Pancreas (tissue), 10 donors: Measurements from ENCODE around the gene PCDHGA1. TPM values are rescaled to one million over a fixed set of nuclear protein-coding genes. Genes with fewer than 3 reads are reported as not detected.
"Not testable (repeated sequence)": the region's sequence is repeated elsewhere in the genome, so short reads cannot be mapped to it uniquely, and the experiment has no call there.

Source experiments
- ATAC-seq, 4 donors: fragments of 200-7000 bp; cut with Tn5 transposase; one replicate each; pipeline versions ENCODE4 v1.8.0 to v1.9.1; 2020; ENCODE audit warnings: mild to moderate bottlenecking in 4 of 4, moderate library complexity in 4 of 4
- DNase-seq, 6 donors: peaks; one replicate each; pipeline ENCODE4 v3.0.0-alpha.2; 2020
- FAIRE-seq: peaks from 2 replicates; lab custom pipeline; 2012; peaks lifted over from hg19 to GRCh38; lab: Jason Lieb, UNC
- H3K27ac ChIP-seq, 4 donors: fragments of 200-600 bp; sonication (generic); 1 replicate in 3 of 4; 2 replicates in 1 of 4; pipeline versions ENCODE4 v1.5.0 to v1.8.0; 2020
- H3K27me3 ChIP-seq, 4 donors: fragments of 200-600 bp; one replicate each; pipeline ENCODE4 v1.8.0; 2021
- H3K36me3 ChIP-seq, 3 donors: fragments of 200-600 bp; sonication (generic) in 1 of 3; one replicate each; pipeline versions ENCODE4 v1.5.0 to v1.8.0; 2020 to 2021
- H3K4me1 ChIP-seq, 3 donors: fragments of 200-600 bp; one replicate each; pipeline ENCODE4 v1.8.0; 2021
- H3K4me3 ChIP-seq, 4 donors: fragments of 200-600 bp; sonication (generic) in 2 of 4; one replicate each; pipeline versions ENCODE4 v1.5.0 to v1.8.0; 2020 to 2021
- H3K9me3 ChIP-seq, 4 donors: fragments of 200-600 bp; one replicate each; pipeline ENCODE4 v1.8.0; 2021
- WGBS, 2 donors: extraction: QIAGEN DNeasy Blood & Tissue Kit; methylation state at CpG; one replicate each; pipeline ENCODE4 v1.1.7; 2013; 5-methylcytosine and 5-hydroxymethylcytosine counted together
- intact Hi-C, 3 donors: fragments of 100-400 bp; cut with DNase I; formaldehyde crosslinking; loops; one replicate each; pipeline versions ENCODE4 v1.11.1 to v1.14.2; 2022
- polyA plus RNA-seq, 2 donors: library from polyadenylated mRNA; stranded (reverse); fragments of 200-250 nt; gene quantifications; one replicate each; pipeline ENCODE4 v1.2.3, GENCODE V29; 2013
- total RNA-seq, 6 donors: library from RNA; stranded (reverse); fragmentation: NEBNext Ultra II Directional in 4 of 6; extraction: Animal tissue kit (Norgen Biotek cat#: 25700) in 4 of 6; gene quantifications; one replicate each; pipeline versions ENCODE4 v1.2.1 to v1.2.4, GENCODE V29; 2021 to 2023
- TF ChIP-seq, protein P1 (sequence below), 4 donors: fragments of 200-600 bp; sonication (generic) in 3 of 4; IDR thresholded peaks; one replicate each; pipeline versions ENCODE4 v1.5.0 to v1.8.0; 2021; ENCODE audit warnings: antibody characterized with exemption in 4 of 4
- donor health status: healthy with polysubstance abuse.
- donor health status: DM: no; HTN: no; CAD: no; lungs with moderate emphysema.
- donor health status: DM: no; HTN: no; CAD: no.
- donor health status: control.
- donor health status: control.
- donor health status: Bipolar disorder and iron deficiency.
- donor health status: DM: yes; HTN: yes; CAD: no.
- donor health status: DM: no; HTN: no; CAD: no.
- donor health status: DM: no; HTN: no; CAD: no.
- donor health status: DM: yes; HTN: yes; CAD: no.

Gene PCDHGA1
- total and polyA plus RNA-seq, 8 donors = 0.19 to 0.67 (median 0.32) TPM

GRCh38 chr5:141382469-141383294, 52.4 kb downstream of the PCDHGA1 start, which contains the start of gene PCDHGA7:
TSS of gene PCDHGA7 (plus strand) at chr5:141382742. CDS start at chr5:141382900, 158 bp downstream.
- WGBS, 2 donors = 11 to 14% methylated on average over 37 of the region's 37 CpGs
- H3K27ac ChIP-seq = no peak within 1 kb of the TSS
- DNase-seq (no peak), FAIRE-seq (no peak), ATAC-seq (peak in 1 of 4 donors; percentile 49)
- H3K4me3 ChIP-seq = peak within 1 kb of the TSS in 2 of 4 donors; percentile 8 to 17
- peaks cover 0 to 20% (median 0%) of the 10 kb centered on the region in 4 donors for H3K9me3 ChIP-seq
- no peaks in the 10 kb centered on the region for H3K4me1 ChIP-seq
- no peaks in the 10 kb centered on the region for H3K36me3 ChIP-seq
- TF ChIP-seq, protein P1, sequence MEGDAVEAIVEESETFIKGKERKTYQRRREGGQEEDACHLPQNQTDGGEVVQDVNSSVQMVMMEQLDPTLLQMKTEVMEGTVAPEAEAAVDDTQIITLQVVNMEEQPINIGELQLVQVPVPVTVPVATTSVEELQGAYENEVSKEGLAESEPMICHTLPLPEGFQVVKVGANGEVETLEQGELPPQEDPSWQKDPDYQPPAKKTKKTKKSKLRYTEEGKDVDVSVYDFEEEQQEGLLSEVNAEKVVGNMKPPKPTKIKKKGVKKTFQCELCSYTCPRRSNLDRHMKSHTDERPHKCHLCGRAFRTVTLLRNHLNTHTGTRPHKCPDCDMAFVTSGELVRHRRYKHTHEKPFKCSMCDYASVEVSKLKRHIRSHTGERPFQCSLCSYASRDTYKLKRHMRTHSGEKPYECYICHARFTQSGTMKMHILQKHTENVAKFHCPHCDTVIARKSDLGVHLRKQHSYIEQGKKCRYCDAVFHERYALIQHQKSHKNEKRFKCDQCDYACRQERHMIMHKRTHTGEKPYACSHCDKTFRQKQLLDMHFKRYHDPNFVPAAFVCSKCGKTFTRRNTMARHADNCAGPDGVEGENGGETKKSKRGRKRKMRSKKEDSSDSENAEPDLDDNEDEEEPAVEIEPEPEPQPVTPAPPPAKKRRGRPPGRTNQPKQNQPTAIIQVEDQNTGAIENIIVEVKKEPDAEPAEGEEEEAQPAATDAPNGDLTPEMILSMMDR (IDR thresholded peaks at IDR 0.05) = no peak
- intact Hi-C loops = loop anchor here in 1 of 3 donors (10.0 kb wide), 1 partner anchor 228 kb away; the partner anchor contains the start of gene PCDHB6
- H3K27me3 ChIP-seq = no peaks in the 10 kb centered on the region

- DNase-seq = no peak
- no peaks in the 10 kb centered on the region for H3K27me3 ChIP-seq
- WGBS, 2 donors = 24 to 33% methylated on average over 21 of the region's 21 CpGs
- H3K9me3 ChIP-seq = peaks cover 0 to 21% (median 0%) of the 10 kb centered on the region in 4 donors
- H3K4me1 ChIP-seq = no peaks in the 10 kb centered on the region
- FAIRE-seq = no peak
- TF ChIP-seq, protein P1 (IDR thresholded peaks at IDR 0.05) = no peak
- intact Hi-C loops = loop anchor here in 1 of 3 donors (10.0 kb wide), 1 partner anchor 229 kb away; the partner anchor contains the start of gene PCDHB6
- H3K36me3 ChIP-seq = no peaks in the 10 kb centered on the region
- peak overlapping the region in 2 of 4 donors; percentile 8 to 17 for H3K4me3 ChIP-seq
- H3K27ac ChIP-seq = no peak overlapping the region
- no peak for ATAC-seq
These were observed 53.0 kb downstream of the PCDHGA1 start for GRCh38 chr5:141383345-141383744.

GRCh38 chr5:141384471-141385267, 54.4 kb downstream of the PCDHGA1 start:
- H3K27ac ChIP-seq = no peak overlapping the region
- 36 to 44% methylated on average over 39 to 43 of the region's 43 CpGs for WGBS, 2 donors
- intact Hi-C loops = loop anchor here in 1 of 3 donors (10.0 kb wide), 1 partner anchor 230 kb away; the partner anchor contains the start of gene PCDHB6
- H3K4me1 ChIP-seq = no peaks in the 10 kb centered on the region
- no peak for DNase-seq
- no peaks in the 10 kb centered on the region for H3K27me3 ChIP-seq
- no peak overlapping the region for H3K4me3 ChIP-seq
- FAIRE-seq = no peak
- H3K9me3 ChIP-seq = peaks cover 0 to 35% (median under 1%) of the 10 kb centered on the region in 4 donors
- ATAC-seq = no peak
- TF ChIP-seq, protein P1 (IDR thresholded peaks at IDR 0.05) = no peak
- H3K36me3 ChIP-seq = no peaks in the 10 kb centered on the region

GRCh38 chr5:141387557-141388311, 57.4 kb downstream of the PCDHGA1 start, which contains the start of gene PCDHGB4:
TSS of gene PCDHGB4 (plus strand) at chr5:141387698. CDS start at chr5:141387885, 187 bp downstream.
- WGBS, 2 donors = 6 to 10% methylated on average over 17 to 21 of the region's 40 CpGs
- H3K27me3 ChIP-seq, DNase-seq, H3K27ac ChIP-seq, H3K4me1 ChIP-seq, FAIRE-seq, H3K36me3 ChIP-seq: not testable (repeated sequence)
- ATAC-seq = peak; percentile 60 to 94 (median 82)
- H3K4me3 ChIP-seq = peak within 1 kb of the TSS in 1 of 4 donors; percentile 7
- intact Hi-C loops = loop anchor here in 1 of 3 donors (10.0 kb wide), 1 partner anchor 233 kb away; the partner anchor contains the start of gene PCDHB6
- peaks cover 0 to 34% (median 2%) of the 10 kb centered on the region in 4 donors for H3K9me3 ChIP-seq
